ENCODE measurements around the gene TMEM115. TPM values are rescaled to one million over a fixed set of nuclear protein-coding genes. Genes with fewer than 3 reads are reported as not detected.

Gene TMEM115
- total and polyA plus RNA-seq, 10 of the 15 experiments (the other 5 are each of a cell fraction or from before 2014, with no cell fraction given) = 1.9 to 18.7 (median 13.2) TPM

DNA sequence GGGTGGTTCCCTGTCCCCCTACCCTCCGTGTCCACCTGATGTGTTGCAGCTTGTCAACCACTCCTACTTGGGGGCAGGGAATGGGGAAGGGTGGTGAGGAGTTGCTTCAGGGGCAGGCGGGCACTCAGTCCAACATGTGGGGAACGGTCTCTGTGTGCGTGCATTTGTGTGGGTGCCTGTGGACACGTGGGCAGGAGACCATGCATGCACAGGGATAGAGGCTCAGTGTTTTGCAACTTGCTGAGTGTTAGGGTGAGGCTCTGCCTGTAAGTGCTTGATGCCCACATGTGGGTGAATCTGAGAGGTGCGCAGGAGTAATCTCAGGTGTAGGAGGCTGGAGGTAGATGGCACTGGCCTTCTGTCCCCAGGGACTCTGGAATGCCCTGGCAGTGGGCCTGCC lies 24.4 kb upstream of the TMEM115 start (continued):
- TF ChIP-seq, protein P1, sequence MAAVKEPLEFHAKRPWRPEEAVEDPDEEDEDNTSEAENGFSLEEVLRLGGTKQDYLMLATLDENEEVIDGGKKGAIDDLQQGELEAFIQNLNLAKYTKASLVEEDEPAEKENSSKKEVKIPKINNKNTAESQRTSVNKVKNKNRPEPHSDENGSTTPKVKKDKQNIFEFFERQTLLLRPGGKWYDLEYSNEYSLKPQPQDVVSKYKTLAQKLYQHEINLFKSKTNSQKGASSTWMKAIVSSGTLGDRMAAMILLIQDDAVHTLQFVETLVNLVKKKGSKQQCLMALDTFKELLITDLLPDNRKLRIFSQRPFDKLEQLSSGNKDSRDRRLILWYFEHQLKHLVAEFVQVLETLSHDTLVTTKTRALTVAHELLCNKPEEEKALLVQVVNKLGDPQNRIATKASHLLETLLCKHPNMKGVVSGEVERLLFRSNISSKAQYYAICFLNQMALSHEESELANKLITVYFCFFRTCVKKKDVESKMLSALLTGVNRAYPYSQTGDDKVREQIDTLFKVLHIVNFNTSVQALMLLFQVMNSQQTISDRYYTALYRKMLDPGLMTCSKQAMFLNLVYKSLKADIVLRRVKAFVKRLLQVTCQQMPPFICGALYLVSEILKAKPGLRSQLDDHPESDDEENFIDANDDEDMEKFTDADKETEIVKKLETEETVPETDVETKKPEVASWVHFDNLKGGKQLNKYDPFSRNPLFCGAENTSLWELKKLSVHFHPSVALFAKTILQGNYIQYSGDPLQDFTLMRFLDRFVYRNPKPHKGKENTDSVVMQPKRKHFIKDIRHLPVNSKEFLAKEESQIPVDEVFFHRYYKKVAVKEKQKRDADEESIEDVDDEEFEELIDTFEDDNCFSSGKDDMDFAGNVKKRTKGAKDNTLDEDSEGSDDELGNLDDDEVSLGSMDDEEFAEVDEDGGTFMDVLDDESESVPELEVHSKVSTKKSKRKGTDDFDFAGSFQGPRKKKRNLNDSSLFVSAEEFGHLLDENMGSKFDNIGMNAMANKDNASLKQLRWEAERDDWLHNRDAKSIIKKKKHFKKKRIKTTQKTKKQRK (IDR thresholded peaks at IDR 0.05; ENCODE audit: low read depth, low read length) = no peak
- TF ChIP-seq ZNF217 (IDR thresholded peaks at IDR 0.05) = no peak
- TF ChIP-seq POLR2AphosphoS2 (IDR thresholded peaks at IDR 0.05; ENCODE audit: low read depth, low read length) = no peak

DNA sequence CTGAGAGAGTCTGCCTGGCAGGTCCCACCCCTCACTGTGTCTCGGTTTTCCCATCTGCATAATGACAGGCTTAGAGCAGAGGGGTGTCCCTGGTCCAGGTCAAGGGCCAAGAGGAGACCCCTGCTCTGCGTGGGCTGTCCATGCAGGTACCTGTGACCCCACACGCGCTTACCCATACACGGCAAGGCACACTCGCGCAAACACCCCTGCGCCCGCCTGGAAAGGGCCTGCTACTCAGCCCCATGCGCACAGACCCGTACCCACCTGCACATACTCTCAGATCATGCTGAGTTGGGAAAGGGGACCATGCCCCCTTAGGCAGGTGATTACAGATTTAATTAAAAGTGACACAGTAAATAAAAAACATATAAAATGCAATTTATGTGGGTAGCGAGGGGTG lies 23.4 kb upstream of the TMEM115 start:
- 57% methylated on average over 12 of the region's 12 CpGs for WGBS (ENCODE audit: insufficient coverage, insufficient replicate concordance, low lambda C conversion rate, missing lambda C conversion rate)
- CTCF ChIA-PET = no interaction called here
- TF ChIP-seq, protein P1 (IDR thresholded peaks at IDR 0.05; ENCODE audit: low read depth, low read length) = no peak
- TF ChIP-seq HCFC1 (IDR thresholded peaks at IDR 0.05; ENCODE audit: low read length) (no peak), SUPT20H (IDR thresholded peaks at IDR 0.05; ENCODE audit: borderline replicate concordance, control insufficient read depth, low read depth, low read length) (no peak), MEF2B (IDR thresholded peaks at IDR 0.05; ENCODE audit: partially characterized antibody, poor library complexity, severe bottlenecking) (no peak)
- TF ChIP-seq, protein P2, sequence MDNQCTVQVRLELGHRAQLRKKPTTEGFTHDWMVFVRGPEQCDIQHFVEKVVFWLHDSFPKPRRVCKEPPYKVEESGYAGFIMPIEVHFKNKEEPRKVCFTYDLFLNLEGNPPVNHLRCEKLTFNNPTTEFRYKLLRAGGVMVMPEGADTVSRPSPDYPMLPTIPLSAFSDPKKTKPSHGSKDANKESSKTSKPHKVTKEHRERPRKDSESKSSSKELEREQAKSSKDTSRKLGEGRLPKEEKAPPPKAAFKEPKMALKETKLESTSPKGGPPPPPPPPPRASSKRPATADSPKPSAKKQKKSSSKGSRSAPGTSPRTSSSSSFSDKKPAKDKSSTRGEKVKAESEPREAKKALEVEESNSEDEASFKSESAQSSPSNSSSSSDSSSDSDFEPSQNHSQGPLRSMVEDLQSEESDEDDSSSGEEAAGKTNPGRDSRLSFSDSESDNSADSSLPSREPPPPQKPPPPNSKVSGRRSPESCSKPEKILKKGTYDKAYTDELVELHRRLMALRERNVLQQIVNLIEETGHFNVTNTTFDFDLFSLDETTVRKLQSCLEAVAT (IDR thresholded peaks at IDR 0.05) = no peak

More for the DNA sequence above, 23.4 kb upstream of the TMEM115 start:
- intact Hi-C loops (cut with micrococcal nuclease; ENCODE audit: unreplicated experiment) = no loop called here
- H3K9ac ChIP-seq (ENCODE audit: control insufficient read depth, insufficient read depth, low read length) = no peak overlapping the region
- H3K4me1 ChIP-seq (ENCODE audit: control insufficient read depth, insufficient read depth, low read length) = no peaks in the 10 kb centered on the region
- no peaks in the 10 kb centered on the region for H3K79me2 ChIP-seq (ENCODE audit: control insufficient read depth, insufficient read depth, low read length)
- DNase-seq (ENCODE audit: low read depth, low spot score) (no peak), FAIRE-seq (no peak), ATAC-seq (no peak)
- in situ Hi-C loops (cut with MboI) = no loop called here
- H2AFZ ChIP-seq (ENCODE audit: control insufficient read depth, low read depth, low read length) = no peak overlapping the region
- ChIA-PET POLR2A (no interaction called here), RAD21 (ENCODE audit: unreplicated experiment) (no interaction called here), SMC1A (ENCODE audit: uncharacterized antibody, unreplicated experiment) (no interaction called here)
- H3K27ac ChIP-seq (ENCODE audit: control insufficient read depth, insufficient read depth) = no peak overlapping the region
- no TSS peak for BruUV-seq (replicated peaks)
- H3K9me3 ChIP-seq (replicated peaks; ENCODE audit: control insufficient read depth, insufficient read depth, low read length) = no peaks in the 10 kb centered on the region
- no peak overlapping the region for H3K4me3 ChIP-seq
- no peak overlapping the region for H3K4me2 ChIP-seq (ENCODE audit: control insufficient read depth, insufficient read depth)
- no peaks in the 10 kb centered on the region for H3K36me3 ChIP-seq (ENCODE audit: control insufficient read depth in 2 of 2, insufficient read depth in 2 of 2, low read length in 1 of 2)
- H4K20me1 ChIP-seq (ENCODE audit: control insufficient read depth, insufficient read depth) = no peaks in the 10 kb centered on the region
- H3K27me3 ChIP-seq (replicated peaks in 1 of 2; ENCODE audit: control insufficient read depth in 2 of 2, insufficient read depth in 2 of 2, low read length in 1 of 2) = peaks cover 0 to 3% of the 10 kb centered on the region in 2 experiments; a peak in 2 of 4 replicates
